Islet precursor cell (in vitro differentiated cells): ENCODE data around the gene ANO3.

ENCODE experiments used
- DNase-seq: peaks from one replicate; pipeline ENCODE4 v3.0.0-alpha.2; 2018

ANO3 gene

GRCh38 chr11:26365284-26365683, 33.4 kb downstream of the ANO3 start:
- no peak for DNase-seq

GRCh38 chr11:26377619-26378018, 45.7 kb downstream of the ANO3 start:
- no peak for DNase-seq

- no peak for DNase-seq
Observed at GRCh38 chr11:26399336-26399735, 67.4 kb downstream of the ANO3 start.

GRCh38 chr11:26410706-26411366, 78.9 kb downstream of the ANO3 start:
- DNase-seq = no peak

- DNase-seq = no peak
Observed at GRCh38 chr11:26412955-26413354, 81.0 kb downstream of the ANO3 start.

- DNase-seq = no peak
Observed at GRCh38 chr11:26418386-26418912, 86.5 kb downstream of the ANO3 start.

- peak; percentile 57 for DNase-seq
Observed at GRCh38 chr11:26420331-26420730, 88.4 kb downstream of the ANO3 start.

- DNase-seq = no peak
Observed at GRCh38 chr11:26424255-26424654, 92.3 kb downstream of the ANO3 start.

GRCh38 chr11:26439854-26440253, 107.9 kb downstream of the ANO3 start:
- no peak for DNase-seq

GRCh38 chr11:26442131-26442530, 110.2 kb downstream of the ANO3 start:
- DNase-seq = no peak

GRCh38 chr11:26443617-26444016, 111.7 kb downstream of the ANO3 start:
- no peak for DNase-seq

GRCh38 chr11:26457636-26458035, 125.7 kb downstream of the ANO3 start:
- DNase-seq = no peak

GRCh38 chr11:26465274-26465673, 133.3 kb downstream of the ANO3 start:
- DNase-seq = no peak

GRCh38 chr11:26467506-26467905, 135.6 kb downstream of the ANO3 start:
- DNase-seq = no peak

- DNase-seq = no peak
Observed at GRCh38 chr11:26470992-26471391, 139.1 kb downstream of the ANO3 start.

GRCh38 chr11:26473216-26474194, 141.6 kb downstream of the ANO3 start:
- no peak for DNase-seq

- no peak for DNase-seq
Observed at GRCh38 chr11:26474401-26474800, 142.5 kb downstream of the ANO3 start.

- no peak for DNase-seq
Observed at GRCh38 chr11:26477396-26477795, 145.5 kb downstream of the ANO3 start.

GRCh38 chr11:26478710-26479109, 146.8 kb downstream of the ANO3 start:
- no peak for DNase-seq

- no peak for DNase-seq
Observed at GRCh38 chr11:26480041-26480440, 148.1 kb downstream of the ANO3 start.

- DNase-seq = no peak
Observed at GRCh38 chr11:26483108-26483507, 151.2 kb downstream of the ANO3 start.

GRCh38 chr11:26490546-26490945, 158.6 kb downstream of the ANO3 start:
- no peak for DNase-seq

GRCh38 chr11:26493616-26494015, 161.7 kb downstream of the ANO3 start:
- no peak for DNase-seq

GRCh38 chr11:26507229-26507628, 175.3 kb downstream of the ANO3 start:
- no peak for DNase-seq
